Lung (tissue), 12 donors: ENCODE data around the gene FIS1. TPM values are rescaled to one million over a fixed set of nuclear protein-coding genes. Genes with fewer than 3 reads are reported as not detected.

Source experiments
- ATAC-seq: fragments of 200-7000 bp; cut with Tn5 transposase; one replicate; pipeline ENCODE4 v1.9.1; 2020; ENCODE audit warnings: moderate number of reproducible peaks; ENCODE audit not compliant: insufficient read depth, low FRiP score
- DNase-seq, 3 donors: peaks; one replicate each; pipeline ENCODE4 v3.0.0-alpha.2; 2013 to 2017
- H3K27ac ChIP-seq, 2 donors: one replicate each; pipeline ENCODE4 v1.5.1; 2013; ENCODE audit warnings: mild to moderate bottlenecking in 2 of 2, moderate library complexity in 2 of 2, control low read depth in 1 of 2, inconsistent platforms in 1 of 2, low read depth in 1 of 2, low read length in 1 of 2
- H3K27me3 ChIP-seq, 3 donors: one replicate each; pipeline ENCODE4 v1.5.1; 2013; ENCODE audit warnings: low read length in 2 of 3; ENCODE audit not compliant: control insufficient read depth in 3 of 3, insufficient read depth in 3 of 3
- H3K36me3 ChIP-seq, 4 donors: one replicate each; pipeline ENCODE4 v1.5.1; 2013; ENCODE audit warnings: low read length in 4 of 4, mild to moderate bottlenecking in 1 of 4, moderate library complexity in 1 of 4; ENCODE audit not compliant: control insufficient read depth in 4 of 4, insufficient read depth in 4 of 4
- H3K4me1 ChIP-seq, 5 donors: one replicate each; pipeline ENCODE4 v1.5.1; 2013; ENCODE audit warnings: low read length in 5 of 5, mild to moderate bottlenecking in 2 of 5, moderate library complexity in 1 of 5; ENCODE audit not compliant: control insufficient read depth in 5 of 5, insufficient read depth in 5 of 5
- H3K4me3 ChIP-seq: one replicate; pipeline ENCODE4 v1.5.1; 2013; ENCODE audit warnings: mild to moderate bottlenecking, control low read depth, moderate library complexity
- H3K9ac ChIP-seq, 2 donors: one replicate each; pipeline ENCODE4 v1.5.1; 2013; ENCODE audit warnings: low read length in 2 of 2, control low read depth in 1 of 2; ENCODE audit not compliant: insufficient read depth in 1 of 2
- H3K9me3 ChIP-seq, 4 donors: one replicate each; pipeline ENCODE4 v1.5.1; 2013; ENCODE audit warnings: low read length in 3 of 4, mild to moderate bottlenecking in 1 of 4, moderate library complexity in 1 of 4; ENCODE audit not compliant: control insufficient read depth in 4 of 4, insufficient read depth in 3 of 4
- WGBS, 2 donors: extraction: QIAGEN DNeasy Blood & Tissue Kit; methylation state at CpG; one replicate each; pipeline ENCODE4 v1.1.7; 2013; 5-methylcytosine and 5-hydroxymethylcytosine counted together
- polyA plus RNA-seq, 2 donors: library from polyadenylated mRNA; stranded (reverse); fragments of 200-250 nt; gene quantifications; one replicate each; pipeline ENCODE4 v1.2.1, GENCODE V29; 2013
- total RNA-seq, 2 donors: library from RNA; depleted of rRNA in 1 of 2; stranded (reverse); fragments of >200 nt in 1 of 2; gene quantifications; one replicate each; pipeline ENCODE4 v1.2.1, GENCODE V29; 2014 to 2021
- TF ChIP-seq, protein P1 (sequence below): IDR thresholded peaks from 2 replicates; pipeline ENCODE4 v1.5.1; 2012; ENCODE audit warnings: mild to moderate bottlenecking; ENCODE audit errors: control extremely low read depth, extremely low read depth
- donor health status: control.
- donor health status: control.
- donor health status: Bipolar disorder and iron deficiency.
- donor health status: healthy.
- donor health status: DM: yes; HTN: yes; CAD: no.

Gene FIS1
- total and polyA plus RNA-seq, 4 donors: 109 to 235 (median 159) TPM

DNA sequence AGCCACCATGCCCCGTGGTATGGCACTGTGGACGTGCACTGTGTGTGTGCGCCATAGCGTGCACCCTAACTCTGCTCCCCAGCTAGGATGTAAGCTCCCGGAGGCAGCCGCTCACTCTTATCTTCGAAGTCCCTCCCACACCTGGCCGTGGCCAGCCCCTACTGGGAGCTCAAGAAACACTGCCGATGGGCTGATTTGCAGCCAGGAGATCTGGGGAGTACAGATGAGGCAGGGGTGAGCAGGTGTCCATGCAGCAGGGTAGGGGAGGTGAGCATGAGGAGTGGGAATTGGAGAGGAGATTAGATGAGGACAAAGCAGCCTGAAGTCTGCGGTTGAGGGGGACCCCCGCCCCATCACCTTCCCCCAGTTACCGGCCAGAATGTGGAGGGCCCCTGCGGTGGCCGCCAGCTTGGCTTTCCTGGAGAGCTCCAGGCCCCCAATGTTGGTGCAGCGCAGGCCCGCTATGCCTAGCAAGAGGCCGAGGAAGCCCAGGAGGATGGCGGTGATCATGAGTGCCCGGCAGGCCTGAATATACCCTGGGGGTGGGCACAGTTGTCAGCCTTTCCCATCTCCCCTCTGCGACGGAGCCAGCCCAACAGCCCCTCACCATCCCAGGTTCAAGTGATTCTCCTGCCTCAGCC lies 10.9 kb downstream of the FIS1 start:
- Histone ChIP-seq H3K9me3 (no peaks in the 10 kb centered on the region), H3K4me1 (peaks cover 0 to 18% (median 13%) of the 10 kb centered on the region in 5 donors), H3K4me3 (no peak overlapping the region), H3K27me3 (no peaks in the 10 kb centered on the region), H3K27ac (no peak overlapping the region), H3K36me3 (peaks cover 3 to 22% (median 8%) of the 10 kb centered on the region in 4 donors), H3K9ac (no peak overlapping the region)
- ATAC-seq (no peak), DNase-seq (no peak)
- WGBS, 2 donors: 88 to 93% methylated on average over 21 of the region's 21 CpGs
- TF ChIP-seq, protein P1, sequence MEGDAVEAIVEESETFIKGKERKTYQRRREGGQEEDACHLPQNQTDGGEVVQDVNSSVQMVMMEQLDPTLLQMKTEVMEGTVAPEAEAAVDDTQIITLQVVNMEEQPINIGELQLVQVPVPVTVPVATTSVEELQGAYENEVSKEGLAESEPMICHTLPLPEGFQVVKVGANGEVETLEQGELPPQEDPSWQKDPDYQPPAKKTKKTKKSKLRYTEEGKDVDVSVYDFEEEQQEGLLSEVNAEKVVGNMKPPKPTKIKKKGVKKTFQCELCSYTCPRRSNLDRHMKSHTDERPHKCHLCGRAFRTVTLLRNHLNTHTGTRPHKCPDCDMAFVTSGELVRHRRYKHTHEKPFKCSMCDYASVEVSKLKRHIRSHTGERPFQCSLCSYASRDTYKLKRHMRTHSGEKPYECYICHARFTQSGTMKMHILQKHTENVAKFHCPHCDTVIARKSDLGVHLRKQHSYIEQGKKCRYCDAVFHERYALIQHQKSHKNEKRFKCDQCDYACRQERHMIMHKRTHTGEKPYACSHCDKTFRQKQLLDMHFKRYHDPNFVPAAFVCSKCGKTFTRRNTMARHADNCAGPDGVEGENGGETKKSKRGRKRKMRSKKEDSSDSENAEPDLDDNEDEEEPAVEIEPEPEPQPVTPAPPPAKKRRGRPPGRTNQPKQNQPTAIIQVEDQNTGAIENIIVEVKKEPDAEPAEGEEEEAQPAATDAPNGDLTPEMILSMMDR: no peak

DNA sequence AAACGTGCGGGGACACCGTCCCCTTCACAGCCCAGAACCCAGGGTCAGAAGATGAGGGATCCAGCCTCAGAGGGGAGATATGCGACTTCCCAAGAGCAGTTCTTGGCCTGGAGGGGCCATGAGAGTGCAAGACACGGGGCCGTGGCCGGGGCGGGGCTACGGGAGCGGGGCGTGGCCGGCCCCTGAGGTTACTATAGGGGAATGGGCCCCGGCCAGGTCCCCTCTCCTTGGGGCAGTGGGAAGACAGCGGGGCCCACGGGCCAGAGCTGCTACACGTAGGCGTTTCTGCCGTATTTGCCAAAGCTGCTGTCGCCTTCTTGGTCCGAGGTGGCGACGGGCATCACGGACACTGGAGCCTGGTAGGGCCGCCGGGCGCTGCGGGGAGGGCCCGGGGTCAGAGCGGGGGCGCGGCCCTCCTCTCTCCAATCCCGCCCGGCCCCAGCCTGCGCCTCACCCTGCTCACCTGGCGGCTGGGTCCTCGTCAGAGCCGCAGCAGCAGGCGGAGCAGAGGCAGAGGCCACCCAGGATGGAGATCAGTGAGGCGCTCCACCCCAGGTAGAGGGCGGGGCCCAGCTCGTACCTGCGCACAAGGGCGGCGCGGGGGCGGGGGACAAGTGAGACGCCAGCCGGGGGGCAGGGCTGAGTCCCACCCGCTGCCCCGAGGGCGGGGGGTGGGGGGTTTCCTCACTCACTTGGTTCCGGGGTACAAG lies 12.6 kb downstream of the FIS1 start:
- Histone ChIP-seq H3K36me3 (peaks cover 3 to 22% (median 4%) of the 10 kb centered on the region in 4 donors), H3K27me3 (no peaks in the 10 kb centered on the region), H3K27ac (peak overlapping the region in 1 of 2 donors; percentile 71), H3K4me1 (peaks cover 0 to 13% (median 7%) of the 10 kb centered on the region in 5 donors), H3K9me3 (no peaks in the 10 kb centered on the region), H3K4me3 (peak overlapping the region; percentile 36), H3K9ac (no peak overlapping the region)
- TF ChIP-seq, protein P1: no peak
- DNase-seq (peak in 1 of 3 donors; percentile 43), ATAC-seq (peak; percentile 76)
- 35 to 76% methylated on average over 51 to 52 of the region's 52 CpGs for WGBS, 2 donors

DNA sequence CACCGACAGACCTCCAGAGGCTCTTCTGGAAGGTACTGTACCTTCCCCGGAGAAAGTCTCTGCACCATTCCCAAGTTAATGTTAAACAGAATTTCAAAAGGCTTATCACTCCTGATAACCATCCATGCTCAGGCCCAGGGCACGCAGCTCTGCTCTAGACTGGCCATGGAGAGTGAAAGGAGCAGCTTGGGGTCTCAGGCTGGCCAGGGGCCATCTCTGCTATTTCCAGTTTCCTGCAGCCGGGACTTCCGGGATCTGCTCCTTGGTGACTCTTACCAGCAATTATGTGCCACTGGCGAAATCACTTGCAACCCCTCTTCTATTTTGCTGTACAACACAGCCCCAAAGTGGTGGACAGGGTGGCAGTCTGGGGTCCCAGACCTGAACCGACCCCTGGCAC lies 13.2 kb downstream of the FIS1 start:
- Histone ChIP-seq H3K27ac (peak overlapping the region in 1 of 2 donors; percentile 71), H3K4me3 (no peak overlapping the region), H3K4me1 (peaks cover 2 to 10% (median 7%) of the 10 kb centered on the region in 5 donors), H3K9me3 (no peaks in the 10 kb centered on the region), H3K9ac (no peak overlapping the region), H3K27me3 (no peaks in the 10 kb centered on the region), H3K36me3 (peaks cover 3 to 21% (median 4%) of the 10 kb centered on the region in 4 donors)
- TF ChIP-seq, protein P1: no peak
- ATAC-seq (no peak), DNase-seq (peak in 1 of 3 donors; percentile 35)
- WGBS, 2 donors: 51 to 70% methylated on average over 7 of the region's 7 CpGs
